Tibial nerve (tissue), 4 donors: Measurements from ENCODE around the gene GNG7.

Experiments used
- EP300 ChIP-seq, 2 donors: sonication (generic); formaldehyde crosslinking; IDR thresholded peaks; one replicate each; pipeline ENCODE4 v1.6.1; 2017; ENCODE audit warnings: antibody characterized with exemption in 2 of 2, mild to moderate bottlenecking in 1 of 2
- POLR2A ChIP-seq, 2 donors: fragments of 450-650 bp; IDR thresholded peaks; one replicate each; pipeline ENCODE4 v1.6.1; 2017; ENCODE audit warnings: antibody characterized with exemption in 2 of 2, mild to moderate bottlenecking in 2 of 2, moderate library complexity in 2 of 2
- TF ChIP-seq, protein P1 (sequence below), 5 experiments: fragments of 200-600 bp in 3 of 5; fragments of 450-650 bp in 2 of 5; sonication (generic) in 3 of 5; IDR thresholded peaks; one replicate each; pipeline ENCODE4 v1.5.1; 2016 to 2019; ENCODE audit warnings: antibody characterized with exemption in 5 of 5, mild to moderate bottlenecking in 3 of 5, moderate library complexity in 2 of 5

DNA sequence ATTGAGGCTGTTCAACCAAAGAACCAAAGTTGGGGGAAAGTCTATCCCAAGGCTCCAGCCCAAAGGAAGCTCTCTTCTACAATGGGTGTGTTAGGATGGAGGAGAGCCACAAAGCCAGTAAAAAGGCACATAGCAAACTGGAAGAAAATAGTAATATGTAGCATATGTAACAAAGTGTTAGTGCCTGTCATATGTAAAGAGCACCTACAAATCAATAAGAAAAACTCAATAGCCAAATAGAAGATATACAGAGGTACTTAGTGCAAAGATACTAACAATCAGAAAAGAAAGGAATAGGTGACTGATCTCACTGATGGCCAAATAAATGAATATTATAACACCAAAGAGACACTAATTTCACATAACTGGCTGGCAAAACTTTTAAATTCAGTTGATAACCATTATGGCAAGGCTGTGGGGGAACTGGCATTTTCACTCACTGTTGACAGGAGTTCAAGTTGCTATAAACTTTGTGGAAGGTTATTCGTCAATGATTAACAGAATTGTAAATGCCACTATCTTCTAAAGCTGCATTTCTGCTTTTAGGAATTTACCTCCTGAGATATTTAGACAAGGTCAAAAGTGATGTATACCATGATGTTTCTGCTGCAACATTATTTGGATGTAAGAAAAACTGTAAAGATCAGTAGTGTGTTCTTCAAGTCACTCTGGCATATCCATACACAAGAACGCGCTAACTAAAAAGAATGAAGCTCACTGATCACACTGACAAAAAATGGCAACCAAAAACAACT, 110.8 kb downstream of the GNG7 start:
- TF ChIP-seq, protein P1, sequence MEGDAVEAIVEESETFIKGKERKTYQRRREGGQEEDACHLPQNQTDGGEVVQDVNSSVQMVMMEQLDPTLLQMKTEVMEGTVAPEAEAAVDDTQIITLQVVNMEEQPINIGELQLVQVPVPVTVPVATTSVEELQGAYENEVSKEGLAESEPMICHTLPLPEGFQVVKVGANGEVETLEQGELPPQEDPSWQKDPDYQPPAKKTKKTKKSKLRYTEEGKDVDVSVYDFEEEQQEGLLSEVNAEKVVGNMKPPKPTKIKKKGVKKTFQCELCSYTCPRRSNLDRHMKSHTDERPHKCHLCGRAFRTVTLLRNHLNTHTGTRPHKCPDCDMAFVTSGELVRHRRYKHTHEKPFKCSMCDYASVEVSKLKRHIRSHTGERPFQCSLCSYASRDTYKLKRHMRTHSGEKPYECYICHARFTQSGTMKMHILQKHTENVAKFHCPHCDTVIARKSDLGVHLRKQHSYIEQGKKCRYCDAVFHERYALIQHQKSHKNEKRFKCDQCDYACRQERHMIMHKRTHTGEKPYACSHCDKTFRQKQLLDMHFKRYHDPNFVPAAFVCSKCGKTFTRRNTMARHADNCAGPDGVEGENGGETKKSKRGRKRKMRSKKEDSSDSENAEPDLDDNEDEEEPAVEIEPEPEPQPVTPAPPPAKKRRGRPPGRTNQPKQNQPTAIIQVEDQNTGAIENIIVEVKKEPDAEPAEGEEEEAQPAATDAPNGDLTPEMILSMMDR (IDR thresholded peaks at IDR 0.05) = no peak
- TF ChIP-seq POLR2A (IDR thresholded peaks at IDR 0.05) = no peak
- TF ChIP-seq EP300 (IDR thresholded peaks at IDR 0.05) = no peak
